HG03520 (cell line): ENCODE data around the gene E2F4.

ENCODE experiments used
- ATAC-seq: cut with Tn5 transposase; IDR thresholded peaks from one replicate; pipeline ENCODE4 v1.9.1; 2021; ENCODE audit warnings: mild to moderate bottlenecking, moderate library complexity; ENCODE audit not compliant: unreplicated experiment

E2F4 gene

DNA sequence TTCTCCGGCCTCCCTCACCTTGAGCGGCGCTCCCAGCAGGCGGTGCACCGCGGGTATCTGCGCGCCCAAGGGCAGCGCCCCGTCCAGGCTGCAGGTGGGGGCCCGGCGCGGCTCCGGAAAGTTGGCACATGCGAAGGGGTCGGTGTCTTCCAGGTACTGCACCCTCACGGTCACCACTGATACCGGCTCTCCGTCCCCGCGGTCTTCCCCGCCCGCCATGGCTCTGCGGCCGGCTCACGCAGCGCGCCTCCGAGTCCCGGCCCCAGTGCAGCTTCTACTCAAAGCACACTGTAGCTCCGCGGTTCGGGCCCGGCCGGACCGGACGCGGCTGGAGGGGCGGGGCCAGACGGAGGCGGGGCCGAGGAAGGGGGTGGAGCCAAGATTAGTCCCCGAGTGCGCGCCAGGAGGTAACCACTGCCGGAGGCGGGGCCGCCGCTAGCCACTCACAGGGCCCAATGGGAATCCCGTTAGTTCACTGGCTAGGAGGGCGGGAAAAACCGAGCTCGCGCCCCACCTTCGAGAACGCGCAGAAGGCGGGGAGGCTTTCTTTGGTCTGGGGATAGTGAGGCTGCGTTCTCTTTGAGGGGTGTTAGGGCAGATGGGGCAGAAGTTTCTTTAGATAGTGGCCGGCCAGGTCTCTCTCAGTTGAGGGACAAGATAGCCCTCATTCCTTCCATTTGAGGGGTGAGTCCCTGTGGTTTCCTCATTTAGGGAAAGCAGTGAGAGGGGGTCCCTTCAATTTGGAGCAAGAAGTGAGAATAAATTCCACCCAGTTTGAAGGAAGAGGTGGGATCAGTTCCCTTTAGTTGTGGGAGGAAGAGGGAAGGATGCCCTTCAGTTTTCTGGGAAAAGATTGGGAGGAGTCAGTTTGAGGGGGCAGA lies 55.5 kb downstream of the E2F4 start, which contains the start of gene FHOD1:
FHOD1 (minus strand) TSS at position 290 of the 881 bp plus-strand sequence; CDS start at position 219, 71 bp downstream.
- ATAC-seq, result peak; percentile 51

DNA sequence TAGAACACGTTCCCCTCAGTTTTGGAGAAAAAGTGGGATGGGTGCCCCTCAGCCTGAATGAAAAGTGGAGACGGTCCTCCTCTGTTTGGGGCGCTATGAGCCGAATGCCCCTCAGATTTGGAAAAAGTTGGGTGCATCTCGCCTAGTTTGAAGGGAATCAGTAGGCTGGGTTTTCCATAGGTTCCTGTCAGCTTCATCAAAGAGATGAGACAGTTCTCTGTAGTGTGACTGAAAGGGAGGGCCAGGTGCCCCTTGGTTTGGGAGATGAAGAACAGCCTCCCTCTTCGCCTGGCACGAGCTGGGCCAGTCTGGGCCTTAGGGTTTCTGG lies 56.1 kb downstream of the E2F4 start:
- no peak for ATAC-seq
